ENCODE results near the gene ARFGEF2.
"Not testable (repeated sequence)": the region's sequence is repeated elsewhere in the genome, so short reads cannot be mapped to it uniquely, and the experiment has no call there.

Gene ARFGEF2

DNA sequence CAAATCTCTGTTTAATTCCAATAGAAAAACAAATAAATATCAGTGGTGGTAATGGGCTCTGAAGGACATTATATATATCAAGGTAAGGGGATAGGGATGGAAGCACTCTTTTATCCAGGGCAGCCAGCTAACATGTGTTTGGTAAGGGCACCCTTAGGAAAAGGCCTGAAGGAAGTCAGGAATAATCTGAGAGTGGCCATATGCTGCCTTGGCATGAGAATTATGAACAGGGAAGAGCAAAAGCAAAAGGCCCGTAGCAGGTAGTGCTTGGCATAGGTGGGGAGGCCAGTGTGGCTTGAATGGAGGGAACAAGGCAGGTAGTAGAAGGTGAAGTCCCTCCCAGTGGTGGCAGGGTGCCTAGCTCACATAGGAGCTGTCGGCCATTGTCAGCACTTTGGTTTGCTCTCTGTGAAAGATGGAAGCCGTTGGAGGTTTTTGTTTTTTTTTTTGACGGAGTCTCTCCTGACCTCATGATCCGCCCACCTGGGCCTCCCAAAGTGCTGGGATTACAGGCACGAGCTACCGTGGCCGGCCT, 85.0 kb downstream of the ARFGEF2 start:
- DNase-seq (ENCODE audit: low read depth), result no peak

DNA sequence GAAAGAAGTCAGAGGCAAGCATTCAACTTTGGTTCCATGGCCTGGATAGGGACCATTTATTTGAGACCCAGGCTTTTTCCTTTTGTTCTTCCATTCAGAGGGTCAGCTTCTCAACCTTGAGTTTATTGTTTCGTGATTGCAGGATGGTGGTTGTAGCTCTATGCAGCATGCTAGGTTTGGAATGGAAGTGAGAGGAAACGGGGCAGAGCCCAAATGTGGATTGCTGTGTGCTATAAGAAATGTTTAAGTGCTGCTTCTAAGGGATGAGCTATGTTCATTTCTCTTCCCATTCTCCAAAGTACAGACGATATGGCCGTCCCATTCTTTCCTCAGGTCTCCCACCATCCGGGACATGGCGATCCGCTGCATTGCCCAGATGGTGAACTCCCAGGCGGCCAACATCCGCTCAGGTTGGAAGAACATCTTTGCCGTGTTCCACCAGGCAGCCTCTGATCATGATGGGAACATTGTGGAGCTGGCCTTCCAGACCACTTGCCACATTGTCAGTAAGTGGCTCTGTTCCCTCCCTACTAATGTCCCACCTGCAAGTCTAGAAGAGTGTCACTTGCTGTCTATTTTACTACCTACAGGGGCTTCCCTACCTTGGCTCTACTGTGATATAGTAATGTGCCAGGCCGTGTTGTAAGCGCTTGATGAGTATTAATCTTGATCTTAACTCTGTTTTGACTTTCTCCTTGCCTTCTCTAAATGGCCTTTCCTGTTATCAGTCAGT, 88.6 kb downstream of the ARFGEF2 start:
- no peak for DNase-seq (ENCODE audit: low read depth)

DNA sequence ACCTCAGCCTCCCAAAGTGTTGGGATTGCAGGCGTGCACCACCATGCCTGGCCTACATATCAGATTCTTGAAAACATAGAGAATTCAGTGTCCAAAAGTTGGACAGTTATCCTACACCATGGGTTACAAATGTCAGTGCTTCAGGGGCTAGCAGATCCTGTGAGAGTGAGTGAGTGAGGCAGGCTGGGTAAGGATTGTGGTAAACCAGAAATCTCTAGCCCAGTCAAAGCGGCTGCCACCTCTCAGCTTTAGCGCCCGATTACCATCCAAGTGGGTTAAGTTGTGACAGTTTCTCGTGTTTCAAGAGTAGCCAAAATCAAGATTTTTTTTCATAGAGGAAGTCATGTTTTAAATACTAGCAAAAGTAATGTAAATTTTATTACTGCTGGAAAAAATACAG, 102.7 kb downstream of the ARFGEF2 start:
- DNase-seq (ENCODE audit: low read depth), result no peak

DNA sequence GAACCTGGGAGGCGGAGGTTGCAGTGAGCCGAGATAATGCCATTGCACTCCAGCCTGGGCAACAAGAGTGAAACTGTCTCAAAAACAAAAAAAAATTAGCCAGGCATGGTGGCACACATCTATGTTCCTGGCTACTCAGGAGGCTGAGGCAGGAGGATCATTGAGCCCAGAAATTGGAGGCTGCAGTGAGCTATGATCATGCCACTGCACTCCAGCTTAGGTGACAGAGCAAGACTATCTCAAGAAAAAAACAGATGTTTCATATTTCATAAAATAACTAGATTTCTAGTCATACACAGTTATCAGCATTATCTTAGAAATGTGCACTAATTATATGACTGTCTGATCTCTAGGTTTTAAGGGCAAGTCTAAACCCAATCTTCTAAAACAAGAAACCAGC, 106.7 kb downstream of the ARFGEF2 start:
- DNase-seq (ENCODE audit: low read depth), result not testable (repeated sequence)

DNA sequence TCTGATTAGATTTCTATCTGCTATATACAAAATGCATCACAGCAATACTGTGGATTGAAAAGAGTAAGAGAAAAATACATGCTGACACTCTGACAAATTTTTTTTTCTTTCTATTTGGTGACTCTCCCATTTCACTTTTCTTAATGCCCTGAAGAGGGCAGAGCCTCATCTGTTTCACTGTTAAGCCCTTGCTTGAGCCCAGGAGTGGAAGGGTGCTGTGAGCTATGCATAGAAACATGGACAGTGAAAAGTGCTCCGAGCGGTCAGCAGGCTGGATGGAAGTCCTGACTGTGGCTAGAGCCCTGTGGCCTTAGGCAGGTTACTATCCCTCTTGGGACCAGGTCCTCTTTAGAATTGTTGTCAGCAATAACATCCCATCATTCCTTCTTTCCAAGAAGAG, 107.2 kb downstream of the ARFGEF2 start:
- DNase-seq (ENCODE audit: low read depth), result no peak

DNA sequence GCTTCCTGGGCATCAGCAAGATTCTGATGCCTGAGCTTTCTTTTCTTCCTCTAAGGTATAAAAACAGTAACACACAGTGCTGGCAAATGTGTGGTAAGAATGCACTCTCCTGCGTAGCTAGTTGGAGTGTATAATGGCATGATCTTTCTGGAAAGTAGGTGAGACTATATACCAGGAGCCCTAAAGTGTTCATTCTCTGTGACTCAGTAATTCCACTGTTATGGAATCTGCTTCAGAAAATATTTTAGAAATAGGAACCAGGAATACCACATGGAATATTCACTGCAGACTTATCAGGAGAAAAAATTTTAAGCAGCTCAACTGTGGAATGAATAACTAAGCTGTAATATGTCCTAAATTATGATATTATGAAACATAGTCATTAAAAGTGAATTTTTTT, 107.7 kb downstream of the ARFGEF2 start:
- no peak for DNase-seq (ENCODE audit: low read depth)

DNA sequence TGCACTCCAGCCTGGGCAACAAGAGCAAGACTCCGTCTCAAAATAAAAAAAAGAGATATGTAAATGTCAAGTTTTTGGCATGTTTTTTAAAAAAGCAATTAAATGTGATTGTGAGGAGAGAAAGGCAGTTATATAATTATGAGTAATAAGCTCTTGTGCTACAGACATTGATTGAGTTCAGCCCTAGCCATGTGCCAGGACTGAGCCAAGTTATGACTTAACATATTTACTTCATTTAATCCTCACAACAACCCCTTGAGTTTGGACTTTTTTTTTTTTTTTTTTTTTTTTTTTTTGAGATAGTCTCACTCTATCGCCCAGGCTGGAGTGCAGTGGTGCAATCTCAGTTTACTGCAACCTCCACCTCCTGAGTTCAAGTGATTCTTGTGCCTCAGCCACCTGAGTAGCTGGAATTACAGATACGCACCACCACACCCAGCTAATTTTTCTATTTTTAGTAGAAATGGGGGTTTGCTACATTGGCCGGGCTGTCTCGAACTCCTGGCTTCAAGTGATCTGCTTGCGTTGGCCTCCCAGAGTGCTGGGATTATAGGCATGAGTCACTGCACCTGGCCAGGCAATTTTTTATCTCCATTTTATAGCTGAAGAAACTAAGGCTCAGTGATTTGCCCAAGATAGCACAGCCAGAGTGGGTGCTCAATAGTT, 109.6 kb downstream of the ARFGEF2 start:
- no peak for DNase-seq (ENCODE audit: low read depth)

DNA sequence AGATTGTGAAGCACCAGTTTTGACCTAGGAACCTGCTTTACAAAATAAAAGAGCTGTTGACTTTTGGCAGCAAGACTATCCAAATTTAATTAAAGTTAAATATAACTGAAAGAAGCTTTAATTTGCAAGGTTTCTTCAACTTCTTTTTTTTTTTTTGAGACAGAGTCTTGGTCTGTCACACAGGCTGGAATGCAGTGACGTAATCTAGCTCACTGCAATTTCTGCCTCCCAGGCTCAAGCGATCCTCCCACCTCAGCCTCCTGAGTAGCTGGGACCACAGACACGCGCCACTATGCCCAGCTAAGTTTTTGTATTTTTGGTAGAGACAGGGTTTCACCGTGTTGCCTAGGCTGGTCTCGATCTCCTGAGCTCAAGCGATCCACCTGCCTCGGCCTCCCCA, 110.9 kb downstream of the ARFGEF2 start:
- no peak for DNase-seq (ENCODE audit: low read depth)

DNA sequence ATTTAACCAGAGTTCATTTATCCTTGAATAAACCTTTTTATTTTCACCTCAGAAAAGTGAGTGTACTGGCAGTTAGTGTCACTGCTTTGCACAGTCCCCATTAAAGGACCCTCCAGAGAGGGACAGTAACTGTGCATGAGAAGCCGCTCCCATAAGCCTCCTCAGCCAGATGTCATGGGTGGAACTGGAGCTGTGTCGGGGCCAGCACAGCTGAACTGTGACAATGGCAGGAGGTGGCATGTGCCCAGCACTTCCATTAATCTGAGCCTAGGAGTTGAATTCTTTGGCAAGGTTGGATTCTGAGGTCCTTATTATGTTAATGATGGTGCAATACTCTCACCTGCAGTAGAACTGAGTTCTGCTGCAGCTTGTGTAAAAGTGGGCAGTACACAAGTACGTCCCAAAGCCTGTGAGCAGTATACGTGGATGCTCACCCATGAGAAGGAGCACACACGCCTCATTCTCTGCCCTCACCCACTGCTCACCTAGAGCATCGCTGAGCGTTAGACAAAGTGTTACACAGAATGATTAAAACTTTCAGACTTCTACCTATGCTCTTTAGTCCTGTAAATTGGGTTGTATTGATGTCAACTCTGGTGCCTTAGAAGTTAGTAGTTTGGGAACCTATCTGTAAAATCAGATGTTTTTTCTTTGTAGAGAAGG, 112.7 kb downstream of the ARFGEF2 start:
- no peak for DNase-seq (ENCODE audit: low read depth)

DNA sequence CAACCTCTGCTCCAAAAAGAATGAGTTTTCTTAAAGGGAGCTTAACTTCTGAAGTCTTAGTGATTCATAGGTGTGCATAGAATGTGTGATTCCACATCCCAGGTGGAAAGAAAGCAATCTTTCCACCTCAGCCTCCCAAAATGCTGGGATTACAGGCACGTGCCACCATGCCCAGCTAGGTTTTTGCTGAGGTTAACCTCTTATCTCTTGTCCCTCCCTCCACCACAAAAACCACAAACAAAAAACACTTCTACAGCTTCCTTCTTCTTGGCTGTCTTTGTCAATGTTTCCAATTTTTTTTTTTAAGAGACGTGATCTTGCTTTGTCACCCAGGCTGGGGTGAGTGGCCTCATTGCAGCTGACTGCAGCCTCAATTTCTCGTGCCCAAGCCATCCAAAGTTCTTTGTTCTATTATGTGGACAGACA, 116.5 kb downstream of the ARFGEF2 start:
- DNase-seq (ENCODE audit: low read depth), result no peak

DNA sequence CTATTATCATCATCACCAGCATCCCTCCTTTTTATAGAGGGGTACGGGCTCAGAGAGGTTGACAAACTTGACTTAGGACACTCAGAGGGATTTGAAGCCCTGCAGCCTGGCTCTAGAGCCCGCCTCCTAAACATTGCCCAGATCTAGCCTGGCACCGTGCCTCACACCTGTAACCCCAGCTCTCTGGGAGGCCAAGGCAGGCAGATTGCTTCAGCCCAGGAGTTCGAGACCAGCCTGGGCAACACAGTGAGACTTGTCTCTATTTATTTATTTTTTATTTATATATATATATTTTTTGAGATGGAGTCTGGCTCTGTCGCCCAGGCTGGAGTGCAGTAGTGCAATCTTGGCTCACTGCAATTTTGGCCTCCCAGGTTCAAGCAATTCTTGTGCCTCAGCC, 118.3 kb downstream of the ARFGEF2 start:
- no peak for DNase-seq (ENCODE audit: low read depth)

DNA sequence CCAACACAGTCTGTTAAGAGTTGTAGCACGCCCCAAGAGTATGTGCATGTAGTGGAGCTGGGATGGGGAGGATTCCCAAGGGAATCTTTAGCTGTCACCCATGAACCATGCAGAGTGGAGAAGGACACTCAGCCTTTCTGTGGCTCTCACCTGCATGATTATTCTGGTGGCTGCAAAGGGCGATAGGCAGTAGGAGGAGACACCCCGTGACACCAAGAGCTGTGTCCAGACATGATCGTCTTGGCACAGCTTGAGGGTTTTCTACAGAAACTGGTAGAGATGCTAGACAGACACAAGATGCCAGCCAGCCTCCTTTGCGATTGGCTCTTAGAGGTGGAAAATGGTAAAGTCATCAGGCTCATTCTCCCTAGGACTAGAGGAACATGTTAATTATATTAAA, 121.5 kb downstream of the ARFGEF2 start:
- DNase-seq (ENCODE audit: low read depth), result no peak

DNA sequence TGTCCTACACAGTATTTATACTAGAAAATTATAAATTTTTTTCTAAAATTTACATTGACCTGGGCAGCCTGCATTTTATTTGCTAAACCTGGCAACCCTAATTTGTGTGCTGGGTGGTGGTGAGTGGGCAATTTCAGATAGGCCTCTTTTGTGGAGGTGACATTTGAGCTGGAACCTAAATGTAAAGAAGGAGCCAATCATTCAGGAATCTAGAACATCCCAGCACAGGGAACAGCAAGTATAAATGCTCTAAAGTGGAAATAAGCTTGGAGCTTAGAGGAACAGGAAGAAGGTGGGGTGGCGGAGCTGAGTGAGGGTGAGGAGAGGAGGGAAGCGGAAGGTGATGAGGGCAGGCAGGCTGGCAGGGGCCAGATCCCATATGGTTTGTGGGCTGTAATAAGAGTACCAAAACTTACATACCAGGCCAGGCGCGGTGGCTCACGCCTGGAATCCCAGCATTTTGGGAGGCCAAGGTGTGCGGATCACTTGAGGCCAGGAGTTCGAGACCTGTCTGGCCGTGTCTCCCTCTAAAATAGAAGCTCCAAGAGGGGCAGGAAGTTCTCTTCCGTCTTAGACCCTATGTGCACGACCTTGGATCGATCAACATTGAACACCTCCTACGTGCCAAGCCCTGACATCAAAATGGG, 124.1 kb downstream of the ARFGEF2 start:
- DNase-seq (ENCODE audit: low read depth), result no peak

DNA sequence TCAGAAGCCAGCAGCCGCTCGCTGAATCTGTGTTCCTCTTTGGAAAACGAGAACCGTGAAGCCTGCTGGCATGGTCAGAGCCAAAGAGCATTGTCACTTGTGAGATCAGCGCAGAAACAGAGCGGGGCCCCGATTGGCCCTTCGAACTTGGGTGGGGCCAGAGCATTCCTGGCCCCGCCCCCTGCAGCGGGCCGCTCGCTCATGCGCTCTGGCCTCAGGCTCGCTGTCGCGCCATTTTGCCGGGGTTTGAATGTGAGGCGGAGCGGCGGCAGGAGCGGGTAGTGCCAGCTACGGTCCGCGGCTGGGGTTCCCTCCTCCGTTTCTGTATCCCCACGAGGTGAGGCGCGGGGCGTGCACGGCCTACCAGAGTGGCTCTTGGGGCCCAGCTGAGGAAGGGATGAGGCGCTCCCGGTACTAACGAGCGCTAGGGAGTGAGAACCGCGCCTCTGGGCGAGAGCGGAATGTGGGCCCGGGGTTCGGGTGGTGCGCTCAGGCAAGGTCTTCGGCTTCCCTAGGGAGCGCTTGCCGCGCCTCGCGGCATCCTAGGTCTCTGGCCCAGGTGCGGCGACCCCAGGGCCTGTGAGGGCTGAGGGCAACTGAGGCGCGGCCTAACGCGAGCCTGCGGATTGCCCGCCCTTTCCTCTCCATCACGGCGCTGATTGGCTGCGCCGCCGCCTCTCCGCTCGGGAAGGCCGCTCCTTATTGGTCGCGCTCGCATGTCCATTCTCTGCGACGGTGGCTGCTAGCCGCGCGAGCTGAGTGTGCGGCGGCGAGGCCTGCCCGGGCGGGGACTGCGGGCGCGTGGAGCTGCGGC, 124.8 kb downstream of the ARFGEF2 start, which contains the start of gene CSE1L:
CSE1L (plus strand) TSS at position 226 of the 814 bp plus-strand sequence. CDS start 12,152 bp downstream, outside the sequence.
- DNase-seq (ENCODE audit: low read depth), result peak; percentile 94

DNA sequence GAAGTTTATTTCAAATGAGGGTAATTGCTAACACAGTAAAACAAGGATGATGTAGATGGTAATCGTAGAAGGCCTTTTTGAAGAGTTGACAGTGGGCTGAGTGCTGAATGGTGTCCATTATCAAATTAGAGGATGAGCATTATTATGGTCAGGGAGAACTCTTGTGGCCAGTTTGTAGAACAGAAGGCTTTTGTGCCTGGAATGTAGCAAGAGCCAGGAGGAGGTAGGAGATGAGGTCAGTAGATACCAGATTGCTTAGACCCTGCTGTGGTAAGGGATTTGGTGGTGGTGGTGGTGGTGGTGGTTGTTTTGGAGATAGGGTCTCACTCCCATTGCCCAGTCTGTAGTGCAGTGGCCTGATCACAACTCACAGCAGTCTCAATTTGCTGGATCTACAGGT, 130.8 kb downstream of the ARFGEF2 start:
- DNase-seq (ENCODE audit: low read depth), result no peak

DNA sequence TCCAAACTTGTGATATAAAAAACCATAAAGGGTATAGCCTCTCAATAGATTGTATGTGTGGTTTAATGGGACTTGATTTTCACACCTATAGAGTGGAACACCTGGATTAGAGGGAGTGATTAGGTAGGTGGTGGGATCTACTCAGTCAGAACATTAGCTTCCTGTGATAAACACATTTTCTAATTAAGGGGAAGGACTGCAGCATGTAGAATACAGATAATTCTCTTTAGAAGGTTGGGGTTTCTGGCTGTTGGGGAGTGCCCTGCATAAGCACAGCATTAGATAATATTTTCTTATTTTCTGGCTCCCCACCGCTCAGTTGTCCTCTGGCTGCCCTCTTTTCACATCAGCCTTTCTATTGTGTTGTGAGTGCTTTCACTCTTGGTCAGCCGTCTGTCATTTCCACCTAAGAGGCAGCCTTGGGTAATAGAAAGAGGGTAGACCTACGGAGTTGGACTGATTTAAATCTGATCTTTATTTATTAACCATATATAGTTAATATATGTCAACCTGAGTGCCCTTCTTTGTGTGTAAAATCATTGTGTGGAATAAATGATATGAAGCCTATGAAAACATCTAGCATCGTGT, 132.6 kb downstream of the ARFGEF2 start:
- DNase-seq (ENCODE audit: low read depth), result no peak

DNA sequence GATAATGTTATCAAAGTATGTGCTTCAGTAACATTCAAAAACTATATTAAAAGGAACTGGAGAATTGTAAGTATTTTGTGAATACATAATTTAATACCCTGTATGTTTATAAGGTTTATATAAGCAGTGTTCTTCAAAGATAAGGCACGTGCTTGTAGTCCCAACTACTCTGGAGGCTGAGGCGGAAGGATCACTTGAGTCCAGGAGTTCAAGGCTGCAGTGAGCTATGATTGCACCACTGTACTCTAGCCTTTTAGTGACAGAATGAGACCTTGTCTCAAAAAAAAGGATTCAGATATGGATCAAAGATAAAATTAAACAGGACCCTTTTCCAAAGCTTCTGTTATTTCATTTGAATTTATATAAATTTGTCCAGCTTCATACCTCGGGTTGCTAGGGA, 141.8 kb downstream of the ARFGEF2 start:
- no peak for DNase-seq (ENCODE audit: low read depth)

DNA sequence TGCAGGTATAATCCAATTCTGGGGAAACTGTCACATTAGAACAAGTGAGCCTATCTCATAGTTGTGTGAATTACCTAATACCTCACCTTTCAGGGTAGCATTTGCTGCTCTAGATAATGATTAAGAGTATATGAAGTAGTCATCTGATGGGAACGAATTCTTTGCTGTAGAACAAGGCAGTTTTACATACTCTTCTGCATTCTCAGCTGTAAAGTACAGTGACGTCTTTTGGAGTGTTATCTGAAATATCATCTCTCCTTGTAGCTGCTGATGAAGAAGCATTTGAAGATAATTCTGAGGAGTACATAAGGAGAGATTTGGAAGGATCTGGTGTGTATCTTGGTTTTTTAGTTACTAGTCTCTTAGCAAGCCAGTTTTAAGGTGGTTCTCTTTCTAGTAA, 153.0 kb downstream of the ARFGEF2 start:
- DNase-seq (ENCODE audit: low read depth), result no peak

DNA sequence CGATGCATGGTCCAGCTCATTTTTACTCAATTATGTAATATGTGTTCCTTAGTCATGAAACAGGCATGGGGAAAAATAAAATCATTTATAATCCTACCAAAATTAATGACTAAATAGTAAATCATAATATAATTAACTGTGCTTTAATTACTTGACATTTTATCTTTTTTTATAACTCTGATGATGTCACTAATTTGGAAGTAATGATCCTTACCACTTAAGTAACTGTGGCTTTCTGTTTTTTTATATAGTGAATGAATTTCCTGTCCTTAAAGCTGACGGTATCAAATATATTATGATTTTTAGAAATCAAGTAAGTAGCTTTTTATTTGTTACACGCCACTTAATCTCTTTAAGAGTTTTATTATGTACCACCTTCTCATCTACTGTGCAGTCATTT, 156.8 kb downstream of the ARFGEF2 start:
- DNase-seq (ENCODE audit: low read depth), result no peak

DNA sequence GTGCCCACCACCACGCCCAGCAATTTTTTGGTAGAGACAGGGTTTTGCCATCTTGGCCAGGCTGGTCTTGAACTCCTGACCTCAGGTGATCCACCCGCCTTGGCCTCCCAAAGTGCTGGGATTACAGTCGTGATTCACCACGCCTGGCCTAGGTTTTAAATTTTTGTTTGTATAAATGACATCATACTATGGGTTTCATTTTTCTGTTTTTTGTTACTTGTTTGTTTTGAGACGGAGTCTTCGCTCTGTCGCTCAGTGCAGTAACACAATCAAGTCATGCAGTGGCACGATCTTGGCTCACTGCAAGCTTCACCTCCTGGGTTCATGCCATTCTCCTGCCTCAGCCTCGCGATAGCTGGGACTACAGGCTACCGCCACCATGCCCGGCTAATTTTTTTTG, 160.8 kb downstream of the ARFGEF2 start:
- not testable (repeated sequence) for DNase-seq (ENCODE audit: low read depth)
